ENCODE measurements around the gene ZNF362.
"Not testable (repeated sequence)": the region's sequence is repeated elsewhere in the genome, so short reads cannot be mapped to it uniquely, and the experiment has no call there.

ZNF362 gene

DNA sequence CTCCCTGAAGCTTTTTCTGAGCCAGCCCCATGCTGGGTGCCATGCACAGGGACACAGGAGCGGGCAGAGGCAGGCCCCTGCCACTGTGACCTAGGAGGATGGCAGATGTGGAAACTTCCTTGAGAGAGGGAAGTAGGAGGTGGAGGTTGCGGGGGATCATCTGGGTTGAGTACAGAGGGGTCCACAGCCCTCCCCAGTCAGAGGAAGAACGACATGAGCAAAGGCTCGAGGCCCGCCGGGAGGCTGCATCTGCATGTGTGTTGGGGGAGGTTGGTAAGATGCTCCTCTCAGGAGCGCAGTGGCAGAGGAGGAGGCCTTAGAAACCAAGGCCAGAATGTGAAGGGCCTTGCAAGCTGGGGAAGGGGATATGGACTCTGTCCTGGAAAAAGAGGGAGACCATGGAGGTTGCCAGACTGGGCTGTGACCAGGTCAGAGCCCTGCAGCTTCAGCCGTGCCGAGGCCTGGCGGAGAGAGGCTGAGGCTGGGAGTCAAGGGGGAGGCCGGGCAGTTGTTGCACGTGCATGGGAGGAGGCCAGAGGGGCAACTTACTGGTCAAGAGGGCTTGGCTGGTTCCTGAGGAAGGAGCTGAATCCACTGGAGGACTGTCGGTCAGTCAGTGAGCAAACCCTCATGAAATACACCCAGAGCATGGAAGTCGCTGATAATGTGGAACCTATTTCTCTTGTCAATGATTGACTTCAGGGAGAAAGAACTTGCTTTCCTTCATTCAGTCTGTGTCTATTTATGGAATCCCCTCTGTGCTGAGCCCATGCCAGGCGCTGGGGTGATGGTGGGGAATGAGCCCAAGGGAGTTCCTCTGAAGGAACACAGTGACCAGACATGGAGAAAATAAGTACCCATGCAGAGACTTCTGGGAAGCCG lies 32.9 kb downstream of the ZNF362 start:
- peak; percentile 50 for DNase-seq

DNA sequence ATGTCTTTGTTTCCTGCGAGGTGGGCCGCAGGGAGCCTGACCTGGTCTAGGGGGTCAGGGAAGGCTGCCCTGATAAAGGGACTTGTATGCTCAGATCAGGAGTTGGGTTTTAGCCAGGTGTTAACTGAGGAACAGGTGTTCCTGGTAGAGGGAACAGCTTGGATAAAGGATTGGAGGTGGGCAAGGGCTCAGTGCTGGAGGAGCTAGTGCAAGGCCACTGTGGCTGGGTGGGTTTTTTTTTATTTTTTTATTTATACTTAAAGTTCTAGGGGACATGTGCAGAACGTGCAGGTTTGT lies 33.5 kb downstream of the ZNF362 start:
- DNase-seq, result no peak

DNA sequence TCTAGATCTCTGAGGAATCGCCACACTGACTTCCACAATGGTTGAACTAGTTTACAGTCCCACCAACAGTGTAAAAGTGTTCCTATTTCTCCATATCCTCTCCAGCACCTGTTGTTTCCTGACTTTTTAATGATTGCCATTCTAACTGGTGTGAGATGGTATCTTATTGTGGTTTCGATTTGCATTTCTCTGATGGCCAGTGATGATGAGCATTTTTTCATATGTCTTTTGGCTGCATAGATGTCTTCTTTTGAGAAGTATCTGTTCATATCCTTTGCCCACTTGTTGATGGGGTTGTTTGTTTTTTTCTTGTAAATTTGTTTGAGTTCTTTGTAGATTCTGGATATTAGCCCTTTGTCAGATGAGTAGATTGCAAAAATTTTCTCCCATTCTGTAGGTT lies 34.3 kb downstream of the ZNF362 start:
- not testable (repeated sequence) for DNase-seq

DNA sequence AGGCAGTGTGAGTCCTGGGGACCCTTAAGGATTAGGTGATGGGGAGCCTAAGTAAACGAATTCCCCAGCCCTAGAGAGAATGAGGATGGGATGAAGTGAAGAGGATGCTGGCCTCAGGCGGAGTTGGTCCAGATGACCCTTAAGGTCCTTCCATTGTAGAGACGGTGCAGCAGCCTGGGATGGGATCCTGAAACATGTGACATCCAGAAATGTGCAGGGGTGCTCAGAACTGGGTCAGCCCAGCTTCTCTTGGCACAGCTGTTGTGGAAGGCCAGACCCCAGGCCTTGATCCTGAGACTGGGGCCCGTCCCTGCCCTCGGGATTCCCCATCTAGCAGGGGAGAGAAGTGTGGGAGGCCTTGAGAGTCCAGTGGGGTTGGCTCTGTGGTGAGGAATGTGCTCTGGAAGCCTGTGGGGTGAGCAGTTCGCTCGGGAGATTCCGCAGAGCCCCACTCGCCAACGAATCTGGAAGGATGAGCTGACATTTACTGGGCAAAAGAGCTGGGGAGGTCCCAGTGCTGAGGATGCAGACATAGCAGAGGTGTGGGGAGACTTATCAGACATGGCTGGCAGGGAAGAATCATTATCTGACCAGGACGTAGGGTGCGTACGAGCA lies 36.5 kb downstream of the ZNF362 start:
- DNase-seq, result peak; percentile 42

DNA sequence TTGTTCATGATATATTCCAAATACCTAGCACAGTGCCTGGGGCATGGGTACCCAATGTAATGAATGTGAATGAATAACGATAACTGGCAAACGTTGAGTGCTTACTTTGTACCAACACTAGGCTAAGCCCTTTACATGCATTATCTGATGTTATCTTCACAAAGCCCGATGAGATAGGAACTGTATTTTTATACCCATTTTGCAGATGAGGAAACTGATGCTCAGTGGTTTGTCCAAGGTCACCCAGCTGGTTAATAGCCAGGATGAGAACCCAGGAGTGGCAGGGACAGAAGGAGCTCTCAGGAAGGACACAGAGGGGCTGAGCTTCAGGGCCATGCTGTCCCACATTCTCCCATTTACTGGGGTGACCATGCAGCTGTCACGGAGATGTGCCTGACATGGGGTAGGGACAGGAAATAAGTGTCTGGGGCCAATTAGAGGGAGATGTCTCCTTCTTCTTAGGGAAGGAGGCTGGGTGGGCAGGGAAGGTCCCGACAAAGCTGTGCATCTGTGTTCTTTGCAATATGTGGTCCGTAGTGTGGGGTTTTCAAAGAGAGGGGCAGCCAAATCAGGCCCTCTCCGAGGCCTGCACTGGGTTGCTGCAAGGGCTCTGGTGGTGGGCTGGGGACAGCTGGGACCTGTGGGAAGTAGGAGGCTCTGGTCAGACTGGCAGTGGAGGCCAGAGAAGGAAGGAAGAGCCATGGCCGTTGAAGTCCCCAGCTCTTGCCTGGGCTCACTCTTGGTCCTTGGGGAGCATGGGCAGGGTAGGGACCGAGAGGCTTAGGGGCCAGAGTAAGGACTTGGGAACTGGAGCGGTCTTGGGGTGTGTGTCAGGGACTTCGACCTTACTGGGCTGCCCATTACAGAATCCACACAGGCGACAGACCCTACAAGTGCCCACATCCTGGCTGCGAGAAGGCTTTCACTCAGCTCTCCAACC lies 38.0 kb downstream of the ZNF362 start:
- peak; percentile 61 for DNase-seq

DNA sequence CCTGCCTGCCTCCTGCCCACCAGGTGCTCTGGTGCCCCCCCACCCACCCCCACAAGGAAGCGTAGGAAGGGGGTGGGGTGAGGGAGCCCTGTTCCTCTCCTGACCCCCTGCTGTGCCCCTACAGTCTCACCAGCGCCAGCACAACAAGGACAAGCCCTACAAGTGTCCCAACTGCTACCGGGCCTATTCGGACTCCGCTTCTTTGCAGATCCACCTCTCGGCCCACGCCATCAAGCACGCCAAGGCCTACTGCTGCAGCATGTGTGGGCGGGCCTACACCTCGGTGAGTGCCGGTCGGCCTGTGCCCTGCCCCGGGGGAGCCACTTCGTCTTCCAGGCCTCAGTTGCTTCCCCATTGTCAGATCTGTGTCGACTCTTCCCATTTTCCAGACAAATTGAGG lies 38.7 kb downstream of the ZNF362 start:
- peak; percentile 59 for DNase-seq

DNA sequence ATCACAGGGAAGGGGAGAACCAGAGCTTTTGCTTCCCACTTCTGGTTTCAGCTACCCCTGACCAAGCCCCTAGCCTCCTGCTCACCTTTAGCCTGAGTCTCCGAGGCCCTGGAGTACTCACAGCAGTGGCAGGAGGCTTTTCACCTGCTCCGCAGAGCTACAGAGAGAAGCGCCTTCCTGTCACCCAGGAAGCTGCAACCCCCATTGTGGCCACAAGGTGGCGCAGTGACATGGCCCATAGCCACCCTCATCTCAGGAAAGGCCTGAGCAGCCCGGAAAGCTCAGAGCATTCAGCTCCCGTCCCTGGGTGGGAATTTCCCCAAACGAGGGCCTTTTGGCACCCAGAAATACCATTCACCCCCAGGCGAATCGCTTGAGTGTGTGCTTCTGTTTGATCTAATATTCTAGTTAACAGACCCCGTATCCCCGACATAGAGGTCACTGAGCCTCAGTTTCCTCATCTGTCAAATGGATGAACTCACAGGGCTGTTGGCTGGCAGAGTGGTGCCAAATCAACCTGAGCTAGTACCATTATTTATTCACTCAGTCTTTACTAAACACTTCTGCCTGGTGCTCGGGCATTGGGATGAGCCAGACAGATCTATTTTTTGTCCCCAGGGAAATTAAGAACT lies 39.3 kb downstream of the ZNF362 start:
- peak; percentile 95 for DNase-seq

DNA sequence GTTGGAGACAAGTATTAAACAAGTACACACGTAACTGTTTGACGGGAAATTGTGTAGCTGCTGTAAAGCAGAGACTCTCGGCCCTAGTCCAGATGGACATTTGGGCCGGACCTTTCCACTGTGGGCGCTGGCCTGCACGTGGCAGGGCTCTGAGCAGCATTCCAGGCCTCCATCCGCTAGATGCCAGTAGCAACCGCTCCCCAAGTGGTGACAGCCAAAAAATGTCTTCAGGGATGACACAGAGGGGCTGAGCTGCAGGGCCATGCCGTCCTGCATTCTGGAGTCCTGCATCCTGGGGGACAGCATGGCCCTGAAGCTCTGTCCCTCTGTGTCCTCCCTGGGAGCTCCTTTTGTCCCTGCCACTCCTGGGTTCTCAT lies 39.8 kb downstream of the ZNF362 start:
- peak; percentile 39 for DNase-seq

DNA sequence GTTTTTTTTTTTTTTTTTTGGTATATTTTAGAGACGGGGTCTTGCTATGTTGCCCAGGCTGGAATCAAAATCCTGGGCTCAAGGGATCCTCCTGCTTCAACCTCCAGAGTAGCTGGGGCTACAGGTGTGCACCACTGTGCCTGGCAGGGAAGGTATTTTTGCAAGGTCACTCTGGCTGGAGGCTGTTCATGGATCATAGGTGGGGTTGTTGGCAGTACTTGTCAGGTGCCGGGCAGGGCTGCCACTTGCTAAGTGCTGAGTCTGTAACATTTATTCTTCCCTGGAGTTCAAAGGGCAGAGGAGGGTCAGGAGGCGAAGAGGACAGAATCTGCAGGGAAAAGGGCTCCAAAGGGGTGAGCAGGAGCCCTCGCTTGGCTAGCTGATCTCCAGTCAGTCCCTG lies 40.5 kb downstream of the ZNF362 start:
- peak; percentile 37 for DNase-seq

DNA sequence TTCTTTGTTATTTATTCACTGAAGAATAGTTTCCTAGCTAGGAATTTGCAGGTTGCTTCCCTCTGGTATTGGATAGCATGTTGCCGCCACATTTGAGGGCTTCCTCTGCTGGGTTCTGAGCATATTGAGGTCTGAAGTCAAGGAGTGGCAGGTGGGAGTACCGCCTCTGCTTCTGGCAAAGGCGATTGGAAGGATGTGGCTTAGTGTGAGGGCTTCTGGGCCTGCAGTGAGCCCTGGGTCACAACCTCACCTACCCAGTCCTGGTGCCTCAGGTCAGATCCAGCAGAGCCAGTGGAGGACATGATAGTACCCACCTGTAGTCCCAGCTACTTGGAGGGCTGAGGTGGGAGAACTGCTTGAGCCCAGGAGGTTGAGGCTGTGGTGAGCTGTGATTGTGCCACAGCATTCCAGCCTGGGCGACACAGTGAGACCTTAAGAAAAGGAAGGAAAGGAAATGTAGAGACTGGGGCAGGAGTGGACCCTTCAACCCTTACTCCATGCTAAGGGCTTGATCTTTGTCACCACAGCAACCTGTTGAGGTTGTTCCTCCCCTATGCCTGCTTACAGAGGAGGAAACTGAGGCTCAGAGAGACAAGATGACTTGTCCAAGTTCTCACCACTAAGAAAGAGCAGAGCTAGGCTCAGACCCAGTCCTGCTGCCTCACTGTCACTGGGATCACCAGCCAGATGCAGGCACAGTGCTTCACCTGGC lies 41.8 kb downstream of the ZNF362 start:
- peak; percentile 36 for DNase-seq

DNA sequence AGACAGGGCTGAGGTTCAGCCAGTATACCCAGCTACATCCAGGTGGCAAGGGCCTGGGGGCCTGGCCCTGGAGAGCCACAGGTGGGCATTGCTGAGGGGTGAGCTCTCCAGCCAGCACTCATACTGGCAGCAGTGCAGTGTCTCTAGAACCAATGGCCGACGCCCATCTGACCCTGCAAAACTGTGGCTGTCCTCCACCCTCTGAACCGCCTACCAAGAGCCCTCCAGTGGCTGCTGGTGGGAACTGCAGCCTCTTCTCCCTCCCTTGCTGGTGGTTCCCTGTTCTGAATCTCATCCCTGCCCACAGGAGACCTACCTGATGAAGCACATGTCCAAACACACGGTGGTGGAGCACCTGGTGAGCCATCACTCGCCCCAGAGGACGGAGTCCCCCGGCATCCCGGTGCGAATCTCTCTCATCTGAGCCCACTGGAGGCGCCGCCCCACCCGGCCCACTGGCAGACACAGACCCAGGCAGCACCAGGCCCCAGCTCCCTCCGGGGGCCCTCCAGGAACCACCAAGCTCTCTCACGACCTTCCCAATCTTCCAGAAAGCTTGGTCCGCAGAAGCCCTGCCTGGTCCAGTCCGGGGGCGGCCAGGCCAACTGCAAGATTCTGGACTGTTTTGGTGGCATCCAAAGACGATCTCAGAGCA lies 42.5 kb downstream of the ZNF362 start:
- peak; percentile 84 for DNase-seq

DNA sequence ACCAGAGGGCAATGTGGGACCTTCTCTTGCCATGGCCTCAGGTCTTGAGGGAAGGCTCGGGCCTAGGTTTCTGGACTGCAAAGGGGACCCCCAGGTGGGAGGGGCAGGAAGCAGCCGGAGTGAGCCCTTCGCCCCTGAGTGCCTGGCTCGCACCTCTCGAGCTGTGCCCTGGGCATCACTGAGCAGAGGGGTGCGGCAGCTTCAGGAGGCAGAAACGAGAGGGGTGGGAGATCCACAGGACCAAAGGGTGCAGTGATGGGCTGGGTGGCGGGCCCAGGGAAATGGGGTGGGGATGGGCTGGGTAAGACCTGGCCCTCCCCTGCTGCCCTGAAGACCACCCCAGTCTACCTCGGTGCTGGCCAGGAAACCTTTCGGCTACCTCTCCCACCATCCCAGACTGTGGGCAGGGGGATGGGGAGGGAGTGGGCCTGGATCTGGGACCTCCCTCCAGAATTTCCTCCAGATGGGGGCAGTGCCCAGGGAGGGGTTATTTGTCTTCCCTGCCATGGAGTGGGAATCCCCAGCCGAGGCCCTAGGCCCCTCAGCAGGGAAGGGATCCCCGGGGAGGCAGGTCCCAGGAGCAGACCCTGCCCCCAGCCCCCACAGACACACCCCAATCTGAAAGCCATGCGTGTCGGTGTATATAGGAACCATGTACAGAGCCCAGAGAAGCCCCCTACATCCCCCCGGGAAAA lies 43.3 kb downstream of the ZNF362 start:
- DNase-seq, result peak; percentile 48

DNA sequence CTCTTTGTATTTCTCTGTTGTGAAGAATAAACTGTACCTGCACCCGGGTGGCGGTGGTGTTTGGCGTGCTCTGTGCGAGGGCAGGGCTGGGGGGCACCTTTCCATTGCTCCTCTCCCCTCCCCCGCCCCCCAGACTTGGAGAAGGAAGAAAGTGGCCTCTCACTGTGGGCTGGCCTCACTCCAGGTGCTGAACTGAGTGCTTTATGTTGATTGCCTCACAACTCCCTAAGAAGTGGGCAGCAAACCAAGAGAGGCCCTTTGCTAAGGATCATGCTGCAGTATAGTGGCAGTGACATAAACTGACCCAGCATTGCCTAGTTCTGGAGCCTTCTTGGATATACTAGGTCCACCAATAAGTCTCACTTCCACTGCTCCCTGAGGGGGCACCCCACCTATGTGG lies 44.4 kb downstream of the ZNF362 start:
- DNase-seq, result peak; percentile 39

DNA sequence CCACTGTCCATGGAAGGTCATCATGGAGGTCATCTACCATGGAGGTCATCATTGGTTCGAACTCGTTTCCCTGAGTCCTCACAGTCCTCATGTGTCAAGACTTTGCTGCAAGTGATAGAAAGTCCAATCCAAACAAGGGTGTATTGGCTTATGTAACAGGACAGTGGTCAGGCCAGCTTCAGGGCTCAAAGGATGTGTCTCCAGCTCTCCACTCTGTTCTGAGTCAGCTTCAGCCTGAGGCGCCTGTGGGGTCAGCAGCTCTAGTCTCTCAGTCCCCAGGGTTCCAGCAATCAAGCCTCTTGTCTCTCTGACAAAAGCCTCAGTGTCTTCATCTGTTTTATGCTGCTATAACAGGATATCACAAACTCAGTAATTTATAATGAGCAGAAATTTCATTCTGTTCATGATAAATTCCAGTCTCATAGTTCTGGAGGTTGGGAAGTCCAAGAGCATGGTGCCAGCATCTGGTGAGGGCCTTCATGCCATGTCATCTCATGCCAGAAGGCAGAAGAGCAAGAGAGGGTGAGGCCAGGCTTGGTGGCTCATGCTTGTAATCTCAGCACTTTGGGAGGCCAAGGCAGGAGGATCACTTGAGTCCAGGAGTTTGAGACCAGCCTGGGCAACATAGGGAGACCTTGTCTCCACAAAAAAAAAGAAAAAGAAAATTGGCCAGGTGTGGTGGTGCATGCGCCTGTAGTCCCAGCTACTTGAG lies 45.1 kb downstream of the ZNF362 start:
- peak; percentile 28 for DNase-seq

DNA sequence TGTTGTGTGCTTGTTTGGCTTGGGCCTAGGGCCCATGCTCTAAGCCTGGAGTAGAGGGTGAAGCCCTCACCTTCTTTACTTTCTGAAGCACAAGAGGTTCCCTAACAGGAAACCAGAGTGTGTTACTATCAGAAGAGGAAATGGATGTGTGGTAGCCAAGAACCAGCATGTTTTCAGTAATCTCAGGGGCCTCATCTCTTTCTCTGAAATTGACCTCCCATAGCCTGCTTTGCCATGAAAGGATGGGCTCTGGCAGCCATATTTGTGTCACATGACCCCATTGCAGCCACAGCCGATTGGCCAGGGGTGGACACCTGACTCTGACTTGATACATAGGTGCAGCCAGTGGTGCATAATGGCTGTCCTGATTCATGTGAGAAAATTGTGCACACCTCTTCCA lies 46.0 kb downstream of the ZNF362 start:
- DNase-seq, result peak; percentile 61

DNA sequence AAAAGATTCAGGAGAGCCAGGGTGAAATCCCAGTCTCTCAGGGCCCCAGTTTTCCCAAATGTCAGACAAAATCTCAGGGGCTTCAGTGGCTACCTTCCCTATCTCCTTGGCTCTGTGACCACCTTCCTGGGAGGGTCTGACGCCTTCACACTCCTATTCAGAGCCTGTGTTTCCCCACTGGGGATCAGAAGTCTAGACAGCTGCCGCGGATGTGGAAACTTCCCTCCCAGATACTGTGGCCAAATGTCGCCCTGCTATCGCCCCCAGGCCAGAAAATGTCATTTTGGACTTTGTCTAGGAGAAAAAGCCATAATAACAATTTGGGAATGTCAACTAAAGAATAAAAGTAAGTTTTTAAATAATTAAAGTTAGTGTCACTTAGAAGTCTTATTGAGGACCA lies 48.7 kb downstream of the ZNF362 start:
- DNase-seq, result no peak

DNA sequence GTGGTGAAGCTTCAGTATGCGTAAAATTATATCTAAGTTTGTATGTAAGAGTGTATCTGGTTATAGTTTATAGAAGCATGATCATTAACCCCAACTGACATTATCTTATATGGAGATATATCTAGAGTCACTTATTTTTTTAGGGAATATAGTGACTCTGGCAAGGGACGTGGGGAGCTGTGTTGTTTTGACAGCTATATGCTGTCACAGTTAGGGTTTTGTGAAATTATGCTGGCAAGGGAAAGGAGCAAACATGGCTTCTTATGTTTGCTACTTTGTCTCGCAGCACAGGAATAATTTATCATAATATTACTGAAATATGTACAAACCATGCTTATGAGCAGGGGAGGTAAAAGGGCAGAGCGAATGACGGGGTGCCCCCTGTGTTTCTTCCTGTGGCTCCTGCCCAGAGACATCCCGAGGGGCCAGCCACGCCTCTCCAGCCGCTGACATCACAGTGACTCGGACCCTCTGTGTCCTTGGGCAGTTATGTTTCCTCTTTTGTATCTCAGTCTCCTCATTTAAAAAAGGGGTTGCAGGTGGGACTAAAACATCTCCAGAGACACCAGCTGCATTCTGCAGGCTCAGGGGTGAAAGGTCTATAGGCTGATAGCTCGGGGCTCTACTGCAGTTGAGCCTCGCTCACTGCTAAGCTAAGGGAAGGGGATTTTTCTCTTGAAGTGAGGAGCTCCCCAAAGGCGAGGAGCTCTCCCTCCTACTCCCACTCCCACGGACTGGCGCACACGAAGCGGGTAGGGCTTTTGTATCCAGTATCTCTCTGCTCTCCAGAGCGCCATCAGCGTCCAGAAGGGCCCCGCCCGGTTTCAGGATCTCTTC lies 49.7 kb downstream of the ZNF362 start:
- DNase-seq, result no peak

DNA sequence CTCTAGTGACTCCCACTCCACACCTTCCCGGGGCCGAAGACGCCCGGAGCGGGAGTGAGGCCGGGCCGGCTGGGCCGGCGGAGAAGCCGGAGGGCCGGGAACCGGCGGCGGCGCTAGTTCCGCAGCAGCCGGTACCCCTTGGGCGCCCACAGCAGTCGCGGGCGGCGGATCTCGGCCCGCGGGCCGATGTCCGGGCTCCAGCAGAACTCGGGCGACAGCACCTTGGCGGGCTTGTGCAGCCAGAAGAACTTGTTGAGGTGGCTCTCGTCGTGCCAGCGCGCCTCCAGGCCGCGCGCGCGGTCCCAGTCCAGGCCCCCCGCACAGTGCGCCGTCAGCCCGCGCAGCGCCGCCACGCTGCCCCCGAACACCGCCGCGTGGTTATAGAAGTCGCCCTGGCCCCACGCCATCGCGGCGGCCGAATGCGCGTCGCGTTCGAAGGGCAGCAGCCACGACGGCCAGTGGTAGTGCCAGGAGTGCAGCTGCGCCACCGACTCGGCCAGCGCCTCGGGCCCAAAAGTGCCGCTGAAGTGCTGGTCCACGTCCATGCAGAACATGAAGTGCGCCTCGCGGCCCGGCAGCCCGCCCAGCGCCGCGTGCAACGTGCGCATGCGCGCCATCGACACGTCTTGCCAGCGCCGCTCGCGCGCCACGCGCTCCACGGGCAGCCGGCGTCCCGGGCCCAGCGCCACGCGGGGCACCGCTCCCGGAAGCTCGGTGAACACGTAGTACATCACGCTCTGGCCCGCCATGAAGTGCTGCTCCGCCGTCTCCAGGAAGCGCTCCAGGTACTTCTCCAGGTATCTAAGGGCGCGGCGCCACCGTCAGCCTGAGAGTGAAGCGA lies 50.6 kb downstream of the ZNF362 start:
- no peak for DNase-seq

DNA sequence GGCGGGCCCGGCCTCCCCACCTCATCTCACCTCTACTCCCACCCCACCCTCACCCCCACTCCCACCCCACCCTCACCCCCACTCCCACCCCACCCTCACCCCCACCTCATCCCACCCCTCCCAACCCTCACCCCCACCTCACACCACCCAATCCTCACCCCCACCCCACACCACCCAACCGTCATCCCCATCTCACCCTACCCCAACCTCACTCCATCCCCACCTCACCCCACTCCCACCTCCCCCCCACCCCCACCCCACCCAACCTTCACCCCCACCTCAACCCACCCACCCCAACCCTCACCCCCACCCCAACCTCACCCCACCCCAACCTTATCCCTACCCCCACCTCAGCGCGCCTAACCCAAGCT lies 51.2 kb downstream of the ZNF362 start:
- no peak for DNase-seq
